ENCODE results near the gene PARD3.

- TF ChIP-seq POLR2A (IDR thresholded peaks at IDR 0.05): no peak
- TF ChIP-seq, protein P1, sequence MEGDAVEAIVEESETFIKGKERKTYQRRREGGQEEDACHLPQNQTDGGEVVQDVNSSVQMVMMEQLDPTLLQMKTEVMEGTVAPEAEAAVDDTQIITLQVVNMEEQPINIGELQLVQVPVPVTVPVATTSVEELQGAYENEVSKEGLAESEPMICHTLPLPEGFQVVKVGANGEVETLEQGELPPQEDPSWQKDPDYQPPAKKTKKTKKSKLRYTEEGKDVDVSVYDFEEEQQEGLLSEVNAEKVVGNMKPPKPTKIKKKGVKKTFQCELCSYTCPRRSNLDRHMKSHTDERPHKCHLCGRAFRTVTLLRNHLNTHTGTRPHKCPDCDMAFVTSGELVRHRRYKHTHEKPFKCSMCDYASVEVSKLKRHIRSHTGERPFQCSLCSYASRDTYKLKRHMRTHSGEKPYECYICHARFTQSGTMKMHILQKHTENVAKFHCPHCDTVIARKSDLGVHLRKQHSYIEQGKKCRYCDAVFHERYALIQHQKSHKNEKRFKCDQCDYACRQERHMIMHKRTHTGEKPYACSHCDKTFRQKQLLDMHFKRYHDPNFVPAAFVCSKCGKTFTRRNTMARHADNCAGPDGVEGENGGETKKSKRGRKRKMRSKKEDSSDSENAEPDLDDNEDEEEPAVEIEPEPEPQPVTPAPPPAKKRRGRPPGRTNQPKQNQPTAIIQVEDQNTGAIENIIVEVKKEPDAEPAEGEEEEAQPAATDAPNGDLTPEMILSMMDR (IDR thresholded peaks at IDR 0.05): no peak
Observed at GRCh38 chr10:34179280-34179679, 635.8 kb downstream of the PARD3 start.
